ENCODE results near the gene SMIM32.

GRCh38 chr5:136146201-136146600 is 46.8 kb downstream of the SMIM32 start:
- TF ChIP-seq, protein P1, sequence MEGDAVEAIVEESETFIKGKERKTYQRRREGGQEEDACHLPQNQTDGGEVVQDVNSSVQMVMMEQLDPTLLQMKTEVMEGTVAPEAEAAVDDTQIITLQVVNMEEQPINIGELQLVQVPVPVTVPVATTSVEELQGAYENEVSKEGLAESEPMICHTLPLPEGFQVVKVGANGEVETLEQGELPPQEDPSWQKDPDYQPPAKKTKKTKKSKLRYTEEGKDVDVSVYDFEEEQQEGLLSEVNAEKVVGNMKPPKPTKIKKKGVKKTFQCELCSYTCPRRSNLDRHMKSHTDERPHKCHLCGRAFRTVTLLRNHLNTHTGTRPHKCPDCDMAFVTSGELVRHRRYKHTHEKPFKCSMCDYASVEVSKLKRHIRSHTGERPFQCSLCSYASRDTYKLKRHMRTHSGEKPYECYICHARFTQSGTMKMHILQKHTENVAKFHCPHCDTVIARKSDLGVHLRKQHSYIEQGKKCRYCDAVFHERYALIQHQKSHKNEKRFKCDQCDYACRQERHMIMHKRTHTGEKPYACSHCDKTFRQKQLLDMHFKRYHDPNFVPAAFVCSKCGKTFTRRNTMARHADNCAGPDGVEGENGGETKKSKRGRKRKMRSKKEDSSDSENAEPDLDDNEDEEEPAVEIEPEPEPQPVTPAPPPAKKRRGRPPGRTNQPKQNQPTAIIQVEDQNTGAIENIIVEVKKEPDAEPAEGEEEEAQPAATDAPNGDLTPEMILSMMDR (IDR thresholded peaks at IDR 0.05), result no peak
- no peak for TF ChIP-seq POLR2AphosphoS5 (IDR thresholded peaks at IDR 0.05; ENCODE audit: low read depth, low read length)
- no peak for TF ChIP-seq REST (IDR thresholded peaks at IDR 0.05; ENCODE audit: insufficient read depth in 1 of 2, low read depth in 2 of 2, low read length in 1 of 2)

All from Panc1 (cell line).